GM18505 (cell line): Measurements from ENCODE around the gene FCF1.
"Not testable (repeated sequence)": the region's sequence is repeated elsewhere in the genome, so short reads cannot be mapped to it uniquely, and the experiment has no call there.

Source experiments
- ATAC-seq: cut with Tn5 transposase; IDR thresholded peaks from one replicate; pipeline ENCODE4 v1.9.1; 2021; ENCODE audit not compliant: unreplicated experiment
- POLR2A ChIP-seq: IDR thresholded peaks from 4 replicates; pipeline ENCODE4 v1.6.1; 2011; ENCODE audit warnings: borderline replicate concordance; ENCODE audit not compliant: insufficient read depth, insufficient read length; ENCODE audit errors: extremely low read depth

Gene FCF1

DNA sequence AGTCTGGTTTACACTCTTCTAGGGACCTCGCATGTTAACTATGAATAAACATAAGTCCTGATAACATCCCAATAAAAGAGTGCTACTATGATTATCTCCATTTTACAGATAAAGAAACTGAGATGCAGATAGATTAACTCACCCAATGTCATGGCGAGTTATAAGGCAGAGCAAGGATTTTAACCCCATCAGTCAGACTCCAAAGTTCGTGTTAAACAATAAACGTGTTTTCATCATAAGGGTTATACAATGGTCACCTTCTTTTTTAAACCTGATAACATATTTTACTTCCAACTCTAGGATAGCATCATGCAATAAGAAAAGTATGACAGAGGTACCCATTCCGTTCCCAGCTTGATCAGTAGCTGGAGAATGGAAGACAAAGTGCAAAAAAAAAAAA, 1.3 kb upstream of the FCF1 start:
- ATAC-seq, result no peak
- no peak for TF ChIP-seq POLR2A

DNA sequence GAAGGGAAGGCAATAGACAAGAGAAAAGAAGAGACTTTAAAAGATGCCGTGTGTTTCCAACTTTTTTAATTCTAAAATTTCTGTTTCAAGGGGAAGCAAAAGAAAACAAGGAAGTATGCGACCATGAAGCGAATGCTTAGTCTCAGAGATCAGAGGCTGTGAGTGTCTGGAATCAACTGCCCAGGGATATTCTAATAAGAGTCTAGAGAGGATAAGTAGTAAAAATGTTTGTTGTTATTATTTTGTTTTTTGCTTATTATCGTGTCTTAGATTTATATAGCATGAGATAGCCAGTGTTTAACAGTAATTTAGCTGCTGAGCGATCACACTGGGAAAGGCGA, 421 bp downstream of the FCF1 start:
- ATAC-seq, result no peak
- no peak for TF ChIP-seq POLR2A

DNA sequence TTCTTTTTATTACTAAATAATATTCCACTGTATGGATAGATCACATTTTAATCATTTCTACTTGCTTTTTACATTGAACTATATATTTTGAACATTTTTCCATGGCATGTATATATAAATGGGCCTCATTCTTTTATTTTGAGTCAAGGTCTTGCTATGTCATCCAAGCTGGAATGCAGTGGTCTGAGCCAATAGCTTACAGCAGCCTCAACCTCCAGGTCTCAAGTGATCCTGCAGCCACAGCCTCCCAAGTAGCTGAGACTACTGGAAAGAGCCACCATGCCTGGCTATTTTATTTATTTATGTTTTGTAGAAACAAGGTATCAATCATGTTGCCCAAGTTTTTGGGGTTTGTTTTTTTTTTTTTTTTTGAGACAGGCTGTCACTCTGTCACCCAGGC, 7.6 kb downstream of the FCF1 start:
- no peak for TF ChIP-seq POLR2A
- no peak for ATAC-seq

DNA sequence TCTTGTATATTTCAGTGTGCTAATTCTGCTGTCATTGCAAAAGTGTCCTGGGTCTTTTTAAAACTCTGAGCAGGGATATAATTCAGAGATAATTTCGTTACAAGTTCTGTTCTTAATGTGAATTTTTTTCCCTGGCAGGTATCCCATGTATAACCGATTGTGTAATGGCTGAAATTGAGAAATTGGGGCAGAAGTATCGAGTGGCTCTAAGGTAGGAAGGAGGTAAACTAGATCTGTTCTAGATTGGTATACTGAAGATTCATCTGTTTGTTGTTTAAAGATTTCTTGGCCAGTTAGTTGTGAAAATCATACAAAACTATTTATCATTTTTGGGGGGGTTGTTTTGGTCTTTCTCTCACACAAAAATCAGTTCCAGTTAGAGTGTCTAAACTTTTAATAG, 10.2 kb downstream of the FCF1 start:
- no peak for ATAC-seq
- no peak for TF ChIP-seq POLR2A

DNA sequence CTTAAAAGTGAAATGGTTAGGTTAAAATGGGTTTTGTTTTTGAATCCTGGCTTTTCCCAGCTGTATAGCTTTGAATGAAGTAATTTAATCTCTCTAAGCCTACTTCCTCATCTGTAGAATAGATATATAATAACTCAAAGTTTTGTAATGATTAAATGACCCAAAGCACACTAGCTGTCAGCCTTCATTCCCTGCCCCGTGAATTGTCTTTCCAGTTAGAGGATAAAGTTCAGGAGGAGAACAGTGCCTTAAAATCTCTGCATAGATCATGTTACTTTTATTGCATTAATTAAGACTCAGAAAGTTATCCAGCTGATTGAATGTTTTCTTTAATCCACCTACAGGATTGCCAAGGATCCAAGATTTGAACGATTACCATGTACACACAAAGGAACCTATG, 19.4 kb downstream of the FCF1 start:
- ATAC-seq, result no peak
- no peak for TF ChIP-seq POLR2A

DNA sequence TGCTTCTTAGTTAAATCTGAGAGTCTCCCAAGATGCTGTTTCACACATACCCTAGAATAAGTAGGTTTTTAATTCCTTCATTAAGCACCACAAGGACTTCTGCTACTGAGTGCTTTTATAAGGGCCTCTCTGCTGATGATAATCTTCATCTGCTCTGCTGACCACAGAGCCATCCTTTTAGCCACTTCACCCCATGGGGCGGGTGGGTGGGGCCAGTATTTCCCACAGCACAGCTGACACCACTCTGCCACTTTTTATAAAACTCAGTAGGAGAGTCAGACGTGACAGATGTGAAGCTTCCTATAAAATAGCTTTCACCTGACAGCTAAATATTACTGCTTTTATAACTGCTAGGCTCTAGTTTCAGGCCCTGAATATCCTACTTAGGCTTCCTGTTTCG, 20.3 kb downstream of the FCF1 start:
- TF ChIP-seq POLR2A, result no peak
- ATAC-seq, result no peak

DNA sequence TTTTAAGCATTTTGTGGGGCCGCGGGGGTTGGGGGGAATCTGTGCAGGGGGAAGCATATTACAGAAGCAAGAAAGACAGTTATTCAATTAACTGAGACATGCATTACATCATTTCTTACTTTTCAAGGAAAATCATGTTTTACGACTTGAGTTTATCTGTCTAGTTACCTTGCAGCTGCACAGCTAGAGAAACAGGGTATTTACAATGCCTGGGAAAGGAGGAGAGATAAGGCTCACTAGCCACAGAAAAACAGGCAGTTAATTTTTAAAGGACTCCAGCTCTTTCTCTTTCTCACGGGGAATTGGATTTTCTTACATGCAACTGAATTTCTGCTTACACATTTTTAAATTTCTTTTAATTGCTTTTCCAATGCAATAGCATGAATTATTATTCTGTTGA, 22.2 kb downstream of the FCF1 start:
- TF ChIP-seq POLR2A, result no peak
- ATAC-seq, result no peak

DNA sequence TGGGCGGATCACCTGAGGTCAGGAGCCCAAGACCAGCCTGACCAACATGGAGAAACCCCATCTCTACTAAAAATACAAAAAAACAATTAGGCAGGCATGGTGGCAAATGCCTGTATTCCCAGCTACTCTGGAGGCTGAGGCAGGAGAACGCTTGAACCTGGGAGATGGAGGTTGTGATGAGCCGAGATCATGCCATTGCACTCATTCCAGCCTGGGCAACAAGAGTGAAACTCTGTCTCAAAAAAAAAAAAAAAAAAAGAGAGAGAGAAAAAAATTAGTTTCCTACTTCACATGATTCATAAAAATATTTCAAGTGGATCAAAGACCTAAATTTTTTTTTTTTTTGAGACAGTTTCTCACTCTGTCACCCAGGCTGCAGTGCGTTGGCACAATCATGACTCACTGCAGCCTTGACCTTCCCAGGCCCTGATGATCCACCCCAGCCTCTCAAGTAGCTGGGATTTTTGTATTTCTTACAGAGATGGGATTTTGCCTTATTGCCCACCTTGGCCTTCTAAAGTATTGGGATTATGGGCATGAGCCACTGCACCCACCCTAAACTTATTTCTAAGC, 24.9 kb downstream of the FCF1 start:
- ATAC-seq, result no peak
- no peak for TF ChIP-seq POLR2A

DNA sequence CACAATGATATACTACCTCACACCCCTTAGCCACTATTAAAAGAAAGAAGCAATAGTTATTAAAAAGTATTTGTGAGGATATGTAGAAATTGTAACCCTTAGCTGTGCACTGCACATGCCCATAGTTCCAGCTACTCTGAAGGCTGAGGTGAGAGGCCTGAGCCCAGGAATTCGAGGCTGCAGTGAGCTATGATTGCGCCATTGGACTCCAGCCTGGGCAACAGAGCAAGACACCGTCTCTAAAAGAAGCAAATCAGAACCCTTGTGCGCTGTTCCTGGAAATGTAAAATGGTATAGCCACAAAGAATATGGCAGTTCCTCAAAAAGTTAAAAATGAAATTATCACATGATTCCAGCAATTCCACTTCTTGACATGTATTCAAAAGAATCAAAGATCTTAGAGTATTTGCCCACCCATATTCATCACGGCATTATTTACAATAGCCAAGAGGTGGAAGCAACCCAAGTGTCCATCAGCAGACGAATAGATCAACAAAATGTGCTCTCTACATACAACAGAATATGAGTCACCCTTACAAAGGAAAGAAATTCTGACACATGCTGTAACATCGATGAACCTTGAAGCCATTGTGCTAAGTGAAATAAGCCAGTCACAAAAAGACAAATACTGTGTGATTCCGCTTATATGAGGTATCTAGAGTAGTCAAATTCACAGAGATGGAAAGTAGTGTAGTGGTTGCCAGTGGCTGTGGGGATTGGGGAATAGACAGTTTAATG, 26.5 kb downstream of the FCF1 start:
- ATAC-seq, result no peak
- no peak for TF ChIP-seq POLR2A

DNA sequence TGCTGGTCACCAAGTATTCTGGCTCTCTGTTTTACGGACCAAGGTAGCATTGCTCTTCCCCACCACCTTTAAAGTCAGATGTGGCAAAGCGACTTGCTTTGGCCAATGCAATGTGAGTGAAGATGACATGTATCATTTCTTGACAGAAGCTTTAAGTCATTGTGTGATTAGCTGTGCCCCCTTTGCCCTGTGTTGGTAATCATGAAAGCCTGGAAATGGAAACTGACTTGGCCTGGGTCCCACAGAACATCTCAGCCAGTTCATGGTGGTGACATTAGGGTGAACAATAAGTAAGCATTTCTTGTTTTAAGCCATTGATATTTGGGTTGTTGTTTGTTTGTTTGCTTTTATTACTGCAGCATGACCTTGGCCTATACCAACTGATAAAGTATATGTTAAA, 34.3 kb downstream of the FCF1 start:
- no peak for TF ChIP-seq POLR2A
- ATAC-seq, result no peak

DNA sequence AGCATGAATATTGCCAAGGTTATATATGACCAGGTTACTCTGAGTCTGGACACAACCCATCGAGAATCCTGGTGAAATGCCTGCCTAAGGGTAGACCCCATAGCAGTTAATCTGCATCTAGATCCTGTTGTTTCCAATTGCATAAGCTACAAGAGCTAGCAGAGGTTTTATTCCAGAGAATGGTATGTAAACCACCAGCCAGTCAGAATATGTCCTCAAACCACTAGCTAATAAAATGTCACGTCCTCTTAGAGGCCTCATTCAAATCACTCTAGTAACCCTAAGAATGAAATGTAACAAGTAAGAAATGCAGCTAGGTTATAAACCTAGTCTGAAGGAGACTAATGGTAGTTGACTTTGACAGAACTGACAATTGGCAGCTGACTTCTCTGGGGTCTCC, 41.2 kb downstream of the FCF1 start:
- ATAC-seq, result no peak

DNA sequence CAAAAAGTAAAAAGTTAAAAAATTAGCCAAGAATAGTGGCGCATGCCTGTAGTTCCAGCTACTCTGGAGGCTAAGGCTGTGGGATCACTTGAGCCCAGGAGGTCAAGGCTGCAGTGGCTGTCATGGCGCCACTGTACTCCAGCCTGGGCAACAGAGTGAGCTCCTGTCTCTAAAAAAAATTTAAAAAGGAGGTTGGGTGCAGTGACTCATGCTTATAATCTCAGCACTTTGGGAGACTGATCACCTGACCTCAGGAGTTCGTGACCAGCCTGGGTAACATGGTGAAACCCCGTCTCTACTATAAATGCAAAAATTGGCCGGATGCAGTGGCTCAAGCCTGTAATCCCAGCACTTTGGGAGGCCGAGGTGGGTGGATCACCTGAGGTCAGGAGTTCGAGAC, 42.0 kb downstream of the FCF1 start:
- TF ChIP-seq POLR2A, result no peak
- ATAC-seq, result no peak

More for the DNA sequence above, 41.2 kb downstream of the FCF1 start:
- TF ChIP-seq POLR2A, result no peak

DNA sequence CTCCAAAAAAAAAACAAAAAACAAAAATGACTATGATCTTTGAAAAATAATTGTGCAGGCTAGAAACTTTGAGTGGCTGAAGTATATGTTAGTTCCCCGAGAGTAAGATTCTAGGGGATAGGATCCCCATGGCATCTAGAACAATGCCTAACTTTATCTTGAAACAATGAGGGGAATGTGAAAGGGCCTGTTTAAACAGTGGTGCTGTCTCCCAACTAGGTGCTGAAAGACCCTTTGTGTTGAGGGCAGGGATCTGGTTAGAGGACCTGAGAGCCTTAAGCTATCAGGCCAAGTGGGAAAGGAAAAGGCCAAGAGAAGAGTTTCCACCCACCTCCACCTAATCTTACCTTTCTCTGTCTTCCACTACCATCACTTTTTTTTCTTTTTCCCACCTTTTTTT, 43.4 kb downstream of the FCF1 start:
- ATAC-seq, result no peak
- no peak for TF ChIP-seq POLR2A

DNA sequence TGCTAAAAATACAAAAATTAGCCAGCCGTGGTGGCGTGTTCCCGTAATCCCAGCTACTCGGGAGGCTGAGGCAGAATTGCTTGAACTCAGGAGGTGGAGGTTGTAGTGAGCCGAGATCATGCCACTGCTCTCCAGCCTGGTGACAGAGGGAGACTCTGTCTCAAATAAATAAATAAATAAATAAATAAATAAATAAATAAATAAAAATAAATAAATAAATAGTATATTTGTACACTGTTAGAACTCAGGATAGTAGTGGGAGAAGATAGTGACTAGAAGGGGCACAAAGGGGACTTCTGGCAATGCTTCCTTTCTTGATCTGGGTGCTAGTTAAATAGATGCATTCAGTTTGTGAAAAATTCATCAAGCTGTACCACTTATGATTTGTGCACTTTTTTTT, 45.6 kb downstream of the FCF1 start:
- not testable (repeated sequence) for ATAC-seq
